Daoy (cell line): Measurements from ENCODE around the gene ZNF483. TPM values are rescaled to one million over a fixed set of nuclear protein-coding genes. Genes with fewer than 3 reads are reported as not detected.
A peak's percentile ranks its signal among the peaks of the same experiment; 100 is the strongest.
"Not testable (repeated sequence)": the region's sequence is repeated elsewhere in the genome, so short reads cannot be mapped to it uniquely, and the experiment has no call there.

Experiments used
- DNase-seq: peaks from one replicate; pipeline ENCODE4 v3.0.0-alpha.2; 2015; ENCODE audit warnings: low read depth
- total RNA-seq: library from RNA; depleted of rRNA; stranded (reverse); fragments of >200 nt; shearing (Covaris generic); gene quantifications from 2 replicates; pipeline ENCODE4 v1.2.3, GENCODE V29; 2014; rRNA removed

ZNF483 gene
- total RNA-seq, 1 experiment from 2014 or later = 3.1 TPM

DNA sequence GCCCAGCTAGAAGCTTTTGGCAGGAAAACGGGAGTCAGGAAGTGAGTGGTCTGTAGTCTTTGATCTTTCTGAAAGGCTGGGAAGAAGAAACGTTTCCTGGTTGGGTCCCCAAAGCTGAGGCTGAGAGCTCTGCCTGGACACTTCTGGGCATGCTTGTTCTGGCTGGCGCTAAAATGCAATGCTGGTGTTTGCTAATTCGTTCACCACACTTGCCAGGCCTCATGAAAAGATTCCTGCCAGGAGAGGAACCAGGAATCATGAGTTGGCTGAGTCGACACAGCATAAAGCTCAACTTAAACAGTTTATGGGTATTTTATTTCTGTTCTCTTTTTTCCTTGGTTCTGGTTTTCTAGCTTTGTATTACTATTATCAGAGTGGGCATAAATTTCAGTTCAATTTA is 85.2 kb downstream of the ZNF483 start:
- no peak for DNase-seq

DNA sequence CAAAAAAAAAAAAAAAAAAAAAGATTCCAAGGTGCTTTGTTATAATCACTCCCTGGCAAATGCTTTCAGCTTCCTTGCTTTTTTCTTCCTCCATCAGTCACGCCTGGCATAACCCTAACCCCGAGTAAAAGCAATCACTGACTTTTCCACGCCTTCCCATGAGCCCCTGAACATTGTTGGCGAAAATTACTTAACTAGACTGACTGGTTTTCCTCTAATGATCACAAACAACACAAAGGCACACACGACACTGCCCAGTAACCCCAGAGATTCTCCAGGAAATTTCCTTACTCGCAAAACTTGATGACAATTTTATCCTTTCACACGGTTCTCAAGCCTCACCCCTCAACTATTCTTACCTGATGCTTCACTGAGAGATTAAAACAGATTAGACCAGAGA is 85.9 kb downstream of the ZNF483 start:
- DNase-seq = no peak

DNA sequence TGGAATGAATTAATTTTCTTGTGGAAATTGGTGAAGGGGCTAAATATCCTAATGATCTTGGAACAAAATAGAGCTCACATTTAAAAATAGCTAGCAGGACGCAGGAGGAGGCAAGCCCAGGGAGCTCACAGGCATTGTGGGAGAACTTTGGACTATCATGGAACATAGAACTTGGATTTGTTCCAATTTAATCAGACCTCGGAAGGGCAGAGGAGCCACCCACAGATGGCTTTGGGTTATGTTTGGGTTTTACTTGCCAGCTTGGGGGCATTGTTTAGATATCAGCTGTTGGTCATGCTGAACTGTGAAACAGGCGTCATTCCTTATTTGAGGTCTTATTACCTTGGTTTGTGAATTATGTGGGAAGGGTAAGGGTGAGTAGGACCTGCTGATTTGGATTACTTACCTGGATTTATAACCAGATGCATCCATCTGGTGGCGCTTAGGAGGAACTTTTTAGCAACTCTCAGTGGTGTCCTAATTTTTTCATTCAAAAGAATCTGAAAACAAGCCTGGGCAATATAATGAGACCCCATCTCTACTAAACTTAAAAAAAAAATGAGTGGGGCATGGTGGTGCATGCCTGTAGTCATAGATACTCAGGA is 88.6 kb downstream of the ZNF483 start:
- DNase-seq = no peak

GRCh38 chr9:111615928-111616327 is 90.9 kb downstream of the ZNF483 start:
- DNase-seq = no peak

DNA sequence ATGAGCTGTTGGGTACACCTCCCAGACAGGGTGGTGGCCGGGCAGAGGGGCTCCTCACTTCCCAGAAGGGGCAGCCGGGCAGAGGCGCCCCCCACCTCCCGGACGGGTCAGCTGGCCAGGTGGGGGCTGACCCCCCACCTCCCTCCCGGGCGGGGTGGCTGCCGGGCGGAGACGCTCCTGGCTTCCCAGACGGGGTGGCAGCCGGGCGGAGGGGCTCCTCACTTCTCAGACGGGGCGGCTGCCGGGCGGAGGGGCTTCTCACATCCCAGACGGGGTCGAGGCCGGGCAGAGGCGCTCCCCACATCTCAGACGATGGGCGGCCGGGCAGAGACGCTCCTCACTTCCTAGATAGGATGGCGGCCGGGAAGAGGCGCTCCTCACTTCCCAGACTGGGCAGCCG is 92.4 kb downstream of the ZNF483 start:
- not testable (repeated sequence) for DNase-seq

DNA sequence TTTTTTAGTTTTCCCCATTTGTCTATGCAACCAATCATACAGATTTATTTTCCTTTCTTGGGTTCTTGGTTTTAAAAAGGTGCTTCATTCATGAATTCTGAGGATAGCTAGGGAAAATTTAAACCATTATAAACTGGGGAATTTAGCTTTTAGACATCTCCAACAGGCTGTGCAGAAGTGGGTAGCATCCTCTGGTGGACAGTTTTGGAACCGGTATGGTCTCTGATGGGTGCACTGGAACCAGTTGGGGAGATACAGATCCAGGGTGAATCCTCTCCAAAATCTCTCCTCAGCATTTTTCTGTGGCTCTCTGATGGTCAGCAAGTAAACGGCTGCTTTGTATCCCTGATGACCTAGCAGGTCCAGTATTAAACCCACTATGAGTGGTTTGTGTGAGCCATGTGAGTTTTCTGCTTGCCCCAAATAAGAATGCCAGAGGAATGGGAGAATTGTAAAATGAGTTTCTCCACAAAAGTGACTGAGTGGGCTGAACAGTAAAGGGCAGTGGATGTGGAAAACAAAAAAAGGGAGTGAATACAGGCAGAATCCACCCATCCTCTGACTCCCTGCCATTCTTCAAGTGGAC is 97.0 kb downstream of the ZNF483 start:
- DNase-seq = peak; percentile 37

- DNase-seq = peak; percentile 75
These were observed 97.6 kb downstream of the ZNF483 start for GRCh38 chr9:111622626-111623025.

Other genes with a start within 250 kb of the ZNF483 start
- gene OR2K2, start 195.0 kb upstream of the ZNF483 start, total RNA-seq = not detected in 2 replicates
- gene ECPAS, start 40.8 kb upstream of the ZNF483 start, total RNA-seq = 92.3 and 109 TPM in 2 replicates
- 166 and 176 TPM in 2 replicates for gene PTGR1, start 74.5 kb downstream of the ZNF483 start, total RNA-seq
- 19.5 and 22.5 TPM in 2 replicates for gene DNAJC25, start 106.2 kb downstream of the ZNF483 start, total RNA-seq
- 140 and 158 TPM in 2 replicates for gene GNG10, start 136.4 kb downstream of the ZNF483 start, total RNA-seq